Mucosa of stomach (tissue), 1 donor: Measurements from ENCODE around the gene F2.

Experiments used
- H3K27me3 ChIP-seq: one replicate; pipeline ENCODE4 v1.7.0; 2013; ENCODE audit warnings: mild to moderate bottlenecking, low read length; ENCODE audit not compliant: control insufficient read depth, insufficient read depth
- H3K36me3 ChIP-seq: one replicate; pipeline ENCODE4 v1.7.0; 2013; ENCODE audit warnings: low read length; ENCODE audit not compliant: control insufficient read depth, insufficient read depth
- H3K4me1 ChIP-seq: one replicate; pipeline ENCODE4 v1.7.0; 2013; ENCODE audit warnings: mild to moderate bottlenecking, low read length; ENCODE audit not compliant: control insufficient read depth, insufficient read depth
- H3K4me3 ChIP-seq: one replicate; pipeline ENCODE4 v1.7.0; 2013; ENCODE audit warnings: low read length
- H3K9ac ChIP-seq: one replicate; pipeline ENCODE4 v1.7.0; 2013; ENCODE audit warnings: mild to moderate bottlenecking, low read length, moderate library complexity
- H3K9me3 ChIP-seq: one replicate; pipeline ENCODE4 v1.7.0; 2013; ENCODE audit warnings: mild to moderate bottlenecking, low read length, moderate library complexity; ENCODE audit not compliant: control insufficient read depth
- donor health status: Pancreatic carcinoma.

The F2 gene

DNA sequence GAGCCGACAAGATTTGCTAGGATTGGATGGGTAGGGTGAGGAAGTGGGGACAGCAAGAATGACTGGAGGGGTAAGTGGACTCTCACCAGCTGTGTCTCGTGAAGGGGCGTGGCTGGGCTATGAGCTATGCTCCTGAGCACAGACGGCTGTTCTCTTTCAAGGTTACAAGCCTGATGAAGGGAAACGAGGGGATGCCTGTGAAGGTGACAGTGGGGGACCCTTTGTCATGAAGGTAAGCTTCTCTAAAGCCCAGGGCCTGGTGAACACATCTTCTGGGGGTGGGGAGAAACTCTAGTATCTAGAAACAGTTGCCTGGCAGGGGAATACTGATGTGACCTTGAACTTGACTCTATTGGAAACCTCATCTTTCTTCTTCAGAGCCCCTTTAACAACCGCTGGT lies 19.9 kb downstream of the F2 start:
- no peak overlapping the region for H3K4me3 ChIP-seq
- H3K9ac ChIP-seq: no peak overlapping the region
- H3K9me3 ChIP-seq: no peaks in the 10 kb centered on the region
- peaks cover 8% of the 10 kb centered on the region for H3K36me3 ChIP-seq
- H3K27me3 ChIP-seq: no peaks in the 10 kb centered on the region
- H3K4me1 ChIP-seq: no peaks in the 10 kb centered on the region

DNA sequence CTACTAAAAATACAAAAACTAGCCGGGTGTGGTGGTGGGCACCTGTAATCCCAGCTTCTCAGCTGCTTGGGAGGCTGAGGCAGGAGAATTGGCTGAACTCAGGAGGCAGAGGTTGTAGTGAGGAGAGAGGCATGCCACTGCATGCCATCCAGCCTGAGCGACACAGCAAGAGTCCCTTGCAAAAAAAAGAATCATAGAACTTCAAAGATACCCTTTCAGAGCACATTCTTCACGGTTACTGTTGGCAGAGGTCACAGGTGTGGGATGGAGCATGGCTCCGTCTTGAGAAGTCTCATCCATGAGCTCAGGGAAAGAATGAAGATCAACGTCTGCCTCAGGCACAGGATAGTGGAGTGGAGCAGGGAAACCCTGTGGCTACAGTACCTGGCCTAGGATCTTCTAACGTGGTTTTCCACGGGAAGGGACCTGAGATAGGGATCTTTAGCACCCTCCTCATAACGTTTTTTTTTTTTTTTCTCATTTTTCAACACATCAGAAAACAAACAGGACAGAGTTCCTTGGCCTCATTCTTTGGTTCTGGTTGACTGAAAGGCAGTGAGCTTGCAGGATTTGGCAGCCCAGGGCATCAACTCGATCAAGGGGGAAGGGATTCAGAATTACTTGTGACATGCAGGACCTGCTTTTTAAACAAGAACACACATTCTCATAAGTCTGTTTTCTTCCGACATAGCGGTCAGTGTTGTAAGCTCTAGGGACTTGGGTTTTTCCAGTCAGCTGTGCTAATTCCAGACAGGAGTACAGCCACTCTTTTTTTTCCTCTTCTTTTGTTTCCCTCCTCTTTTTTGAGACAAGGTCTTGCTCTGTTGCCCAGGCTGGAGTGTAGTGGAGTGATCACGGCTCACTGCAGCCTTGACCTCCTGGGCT lies 22.8 kb downstream of the F2 start:
- Histone ChIP-seq H3K9ac (no peak overlapping the region), H3K4me1 (no peaks in the 10 kb centered on the region), H3K9me3 (no peaks in the 10 kb centered on the region), H3K27me3 (no peaks in the 10 kb centered on the region), H3K4me3 (no peak overlapping the region), H3K36me3 (peaks cover 8% of the 10 kb centered on the region)

DNA sequence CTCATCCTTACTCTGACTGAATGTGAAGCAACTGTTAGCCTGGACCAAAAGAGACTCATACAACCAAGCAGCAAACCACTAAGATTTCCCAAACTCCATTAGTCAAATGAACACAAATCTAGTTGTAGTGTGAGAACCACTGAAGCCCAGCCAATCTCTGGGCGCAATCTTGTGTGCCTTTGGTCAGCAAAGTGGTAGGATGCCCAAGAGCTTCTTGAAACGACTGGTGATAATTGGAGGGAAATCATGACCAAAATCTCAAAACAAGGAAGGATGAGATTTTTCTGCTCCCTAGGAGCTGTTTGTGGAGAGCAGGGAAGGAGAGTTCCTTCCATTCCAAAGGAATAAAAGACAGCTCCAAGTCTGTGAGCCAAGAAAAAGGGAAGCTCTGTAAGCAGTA lies 24.0 kb downstream of the F2 start:
- Histone ChIP-seq H3K4me1 (no peaks in the 10 kb centered on the region), H3K27me3 (no peaks in the 10 kb centered on the region), H3K4me3 (no peak overlapping the region), H3K9ac (no peak overlapping the region), H3K9me3 (no peaks in the 10 kb centered on the region), H3K36me3 (peaks cover 9% of the 10 kb centered on the region)

DNA sequence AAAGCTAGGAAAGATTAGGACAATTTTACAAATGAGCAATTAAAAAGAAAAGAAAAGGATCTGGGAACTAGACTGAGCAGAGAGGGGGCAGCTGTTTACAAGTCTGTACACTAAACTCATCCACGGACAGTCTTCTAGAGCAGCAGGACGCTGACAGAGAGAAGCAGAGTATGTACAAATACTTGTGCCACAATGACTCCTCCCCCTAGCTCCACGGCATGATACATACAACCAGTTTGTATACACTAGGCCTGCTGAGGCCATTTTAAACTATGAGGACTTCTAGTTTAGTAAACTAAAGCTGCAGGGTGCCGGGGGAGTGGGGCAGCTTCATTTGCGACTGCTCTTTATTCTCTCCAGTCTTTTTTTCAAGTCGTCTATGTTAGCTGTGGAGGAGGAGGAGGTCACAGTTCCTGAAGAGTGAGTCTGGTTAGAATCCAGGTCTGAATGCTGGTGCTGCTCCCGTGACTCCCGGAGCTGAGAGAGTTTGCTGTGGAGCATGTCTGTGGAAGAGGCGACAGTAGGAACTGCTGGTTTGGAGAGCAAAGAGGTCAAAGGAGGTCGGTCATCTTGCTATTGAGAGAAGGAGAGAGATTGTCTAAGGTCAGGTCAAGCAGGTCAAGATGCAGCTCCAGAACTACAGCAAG lies 24.8 kb downstream of the F2 start:
- Histone ChIP-seq H3K9ac (no peak overlapping the region), H3K4me3 (no peak overlapping the region), H3K36me3 (peaks cover 11% of the 10 kb centered on the region), H3K27me3 (no peaks in the 10 kb centered on the region), H3K4me1 (no peaks in the 10 kb centered on the region), H3K9me3 (no peaks in the 10 kb centered on the region)

DNA sequence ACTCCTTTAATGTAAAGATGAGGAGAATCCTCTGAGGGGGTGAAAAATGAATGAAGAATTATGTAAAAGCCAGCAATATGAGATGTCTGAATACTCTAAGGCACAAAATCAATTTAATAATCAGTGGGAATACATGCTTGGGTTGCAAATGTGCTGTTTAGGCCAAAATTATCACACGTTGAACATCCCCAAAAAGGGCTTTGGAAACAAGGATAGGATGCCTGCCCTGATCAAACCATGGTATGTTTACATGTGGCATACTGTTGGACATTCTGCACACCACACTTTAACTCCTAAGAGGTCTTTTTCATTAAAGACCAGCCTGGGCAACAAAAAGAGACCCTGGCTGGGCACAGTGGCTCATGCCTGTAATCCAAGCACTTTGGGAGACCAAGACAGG lies 26.3 kb downstream of the F2 start:
- Histone ChIP-seq H3K27me3 (no peaks in the 10 kb centered on the region), H3K9ac (no peak overlapping the region), H3K36me3 (peaks cover 11% of the 10 kb centered on the region), H3K4me3 (no peak overlapping the region), H3K9me3 (no peaks in the 10 kb centered on the region), H3K4me1 (no peaks in the 10 kb centered on the region)

DNA sequence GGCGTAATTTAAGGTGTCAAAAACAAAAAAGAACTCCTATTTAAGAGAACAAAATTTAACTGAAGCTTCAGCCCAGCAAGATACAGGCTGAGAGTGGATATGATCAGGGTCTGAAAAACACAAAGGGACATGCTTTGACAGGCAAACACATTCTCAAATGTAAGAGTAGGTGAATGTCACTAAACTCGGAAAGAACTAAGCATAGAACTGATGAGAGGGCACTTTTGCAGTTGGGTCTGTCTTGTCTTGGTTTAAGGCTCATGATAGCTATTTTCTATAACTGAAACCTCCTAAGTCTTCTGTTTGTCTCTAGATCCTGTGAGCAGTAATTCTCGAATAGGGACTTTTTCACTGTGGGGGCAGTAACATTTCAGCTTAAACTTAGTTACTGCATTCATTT lies 27.0 kb downstream of the F2 start:
- Histone ChIP-seq H3K9ac (no peak overlapping the region), H3K4me3 (no peak overlapping the region), H3K9me3 (no peaks in the 10 kb centered on the region), H3K4me1 (no peaks in the 10 kb centered on the region), H3K36me3 (peaks cover 11% of the 10 kb centered on the region), H3K27me3 (no peaks in the 10 kb centered on the region)

DNA sequence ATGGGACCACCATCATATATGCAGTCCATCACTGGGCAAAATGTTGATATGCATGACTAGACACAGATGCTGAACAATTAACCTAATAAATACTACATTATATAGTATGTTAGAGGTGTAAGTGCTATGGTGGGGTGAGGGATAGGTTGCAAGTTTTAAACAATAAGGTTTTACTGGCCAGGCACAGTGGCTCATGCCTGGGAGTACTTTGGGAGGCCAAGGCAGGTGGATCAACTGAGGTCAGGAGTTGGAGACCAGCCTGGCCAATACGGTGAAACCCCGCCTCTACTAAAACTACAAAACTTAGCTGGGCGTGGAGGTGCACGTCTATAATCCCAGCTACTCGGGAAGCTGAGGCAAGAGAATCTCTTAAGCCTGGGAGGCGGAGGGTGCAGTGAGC lies 28.1 kb downstream of the F2 start:
- no peak overlapping the region for H3K9ac ChIP-seq
- H3K4me3 ChIP-seq: no peak overlapping the region
- H3K9me3 ChIP-seq: no peaks in the 10 kb centered on the region
- no peaks in the 10 kb centered on the region for H3K27me3 ChIP-seq
- H3K36me3 ChIP-seq: peaks cover 11% of the 10 kb centered on the region
- H3K4me1 ChIP-seq: no peaks in the 10 kb centered on the region

DNA sequence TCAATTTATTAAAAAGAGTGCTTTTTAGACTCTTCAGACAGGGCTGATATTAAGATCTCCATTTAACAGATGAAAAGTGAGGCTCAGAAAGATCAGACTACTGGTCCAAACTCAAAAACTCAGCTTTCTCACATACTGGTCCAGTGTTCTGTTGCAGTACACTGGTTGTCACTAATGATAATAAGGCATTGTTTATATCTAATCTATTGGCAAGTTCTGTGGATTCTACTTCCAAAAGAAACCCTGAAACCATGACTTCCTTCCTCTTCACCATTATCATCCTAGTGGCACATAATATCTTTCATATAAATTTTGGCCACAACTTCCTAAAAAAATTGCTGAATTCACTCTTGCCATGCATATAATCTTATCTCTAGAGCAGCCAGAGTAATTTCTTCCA lies 36.9 kb downstream of the F2 start:
- H3K36me3 ChIP-seq: peaks cover 7% of the 10 kb centered on the region
- H3K27me3 ChIP-seq: no peaks in the 10 kb centered on the region
- no peaks in the 10 kb centered on the region for H3K9me3 ChIP-seq
- no peaks in the 10 kb centered on the region for H3K4me1 ChIP-seq
- no peak overlapping the region for H3K9ac ChIP-seq
- H3K4me3 ChIP-seq: no peak overlapping the region

DNA sequence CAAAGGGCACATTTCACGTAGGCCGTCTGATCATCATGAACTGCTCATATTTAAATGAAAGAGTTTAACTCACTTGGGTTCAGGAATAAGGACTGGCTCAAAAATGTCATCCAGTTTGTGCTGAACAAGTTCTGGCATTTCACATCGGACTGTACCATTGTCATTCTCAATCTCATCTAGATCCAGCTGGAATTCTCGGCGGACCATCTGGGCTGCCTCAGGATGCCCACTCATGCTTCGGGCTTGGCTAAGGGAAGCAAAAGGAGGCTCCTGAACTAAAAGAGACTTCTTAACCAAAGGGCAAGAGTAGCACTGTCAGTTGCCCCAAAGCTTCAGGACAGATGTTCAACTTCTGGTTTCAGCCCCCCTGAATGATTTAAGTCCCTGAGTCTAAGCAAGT lies 40.2 kb downstream of the F2 start:
- H3K4me3 ChIP-seq: no peak overlapping the region
- H3K36me3 ChIP-seq: peaks cover 13% of the 10 kb centered on the region
- no peaks in the 10 kb centered on the region for H3K27me3 ChIP-seq
- H3K4me1 ChIP-seq: no peaks in the 10 kb centered on the region
- H3K9ac ChIP-seq: no peak overlapping the region
- H3K9me3 ChIP-seq: no peaks in the 10 kb centered on the region

DNA sequence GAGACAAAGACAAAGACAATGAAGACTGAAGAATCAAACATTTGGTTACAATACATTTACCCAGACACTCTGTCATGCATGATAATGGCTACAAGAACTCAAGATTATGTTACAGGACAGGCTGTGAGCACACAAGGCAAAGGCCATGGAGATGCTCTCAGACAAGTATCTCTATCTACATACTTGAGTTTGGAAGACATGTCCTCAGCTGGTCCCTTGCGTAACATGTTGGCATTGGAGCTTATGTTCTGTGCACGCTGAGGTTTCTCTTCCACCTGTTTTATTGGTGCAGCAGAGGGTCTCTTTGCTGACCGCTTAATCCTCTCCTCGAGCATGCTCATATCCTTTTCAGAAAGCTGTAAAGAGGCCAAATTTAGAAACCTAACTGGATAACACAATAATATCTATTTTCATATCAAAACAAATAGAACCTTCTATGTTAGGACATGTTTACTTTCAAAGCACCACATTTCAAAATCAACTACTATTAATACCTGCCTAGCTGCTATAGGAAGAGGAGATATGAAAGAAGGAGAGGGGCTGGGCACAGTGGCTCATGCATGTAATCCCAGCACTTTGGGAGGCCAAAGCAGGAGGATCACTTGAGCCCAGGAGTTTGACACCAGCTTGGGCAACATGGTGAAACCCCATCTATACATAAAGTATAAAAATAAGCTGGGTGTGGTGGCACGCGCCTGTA lies 41.6 kb downstream of the F2 start:
- H3K9ac ChIP-seq: no peak overlapping the region
- H3K9me3 ChIP-seq: no peaks in the 10 kb centered on the region
- H3K4me3 ChIP-seq: no peak overlapping the region
- no peaks in the 10 kb centered on the region for H3K27me3 ChIP-seq
- peaks cover 13% of the 10 kb centered on the region for H3K36me3 ChIP-seq
- no peaks in the 10 kb centered on the region for H3K4me1 ChIP-seq

DNA sequence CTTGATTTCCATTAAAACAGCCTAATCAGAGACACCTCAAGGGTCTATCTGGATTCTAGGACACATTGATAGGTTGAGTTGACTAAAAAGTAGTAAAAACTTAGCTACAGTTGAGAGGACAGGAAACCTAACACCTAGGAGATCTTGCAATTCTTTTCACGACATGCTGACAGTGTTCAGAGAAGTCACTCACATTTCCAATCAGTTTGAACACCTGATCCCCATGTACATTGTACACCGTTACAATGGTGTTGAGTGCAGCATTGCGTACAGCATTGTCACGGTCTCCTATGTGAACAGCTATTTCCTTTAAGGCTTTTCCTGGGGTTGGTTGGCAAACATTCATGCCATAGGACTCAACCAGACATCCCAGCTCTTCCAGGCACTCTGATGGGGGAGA lies 42.8 kb downstream of the F2 start:
- H3K36me3 ChIP-seq: peaks cover 13% of the 10 kb centered on the region
- no peak overlapping the region for H3K9ac ChIP-seq
- no peak overlapping the region for H3K4me3 ChIP-seq
- H3K4me1 ChIP-seq: no peaks in the 10 kb centered on the region
- no peaks in the 10 kb centered on the region for H3K27me3 ChIP-seq
- no peaks in the 10 kb centered on the region for H3K9me3 ChIP-seq

DNA sequence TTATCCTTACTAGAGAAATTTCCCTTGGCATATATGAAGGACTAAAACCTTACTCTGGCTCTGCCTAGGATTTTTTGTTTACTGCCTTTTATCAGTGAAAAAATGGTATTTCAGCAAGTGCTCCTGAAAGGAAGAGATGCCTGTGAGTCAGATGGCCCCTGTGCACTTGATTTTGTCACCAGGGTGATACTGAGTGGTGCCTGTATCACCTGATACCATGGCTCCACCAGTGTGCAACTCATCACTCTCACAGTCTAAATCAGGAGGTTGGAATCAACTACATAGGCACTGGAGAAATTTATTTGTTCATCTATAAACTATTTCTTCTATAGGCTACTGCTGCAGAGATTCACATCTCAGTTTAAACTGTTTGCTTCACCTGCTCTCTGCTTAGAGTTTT lies 43.2 kb downstream of the F2 start:
- Histone ChIP-seq H3K4me3 (no peak overlapping the region), H3K27me3 (no peaks in the 10 kb centered on the region), H3K9me3 (no peaks in the 10 kb centered on the region), H3K4me1 (no peaks in the 10 kb centered on the region), H3K36me3 (peaks cover 13% of the 10 kb centered on the region), H3K9ac (no peak overlapping the region)
